K562 (cell line): ENCODE data around the gene DYRK1A. TPM values are rescaled to one million over a fixed set of nuclear protein-coding genes. Genes with fewer than 3 reads are reported as not detected.

Source experiments
- CBX1 ChIP-seq: sonication (generic); IDR thresholded peaks from 2 replicates; pipeline ENCODE4 v1.6.1; 2016; ENCODE audit warnings: antibody characterized with exemption, low read depth, mild to moderate bottlenecking
- HDAC3 ChIP-seq: fragments of 450-650 bp; IDR thresholded peaks from 2 replicates; pipeline ENCODE4 v1.6.1; 2018; ENCODE audit warnings: borderline replicate concordance, mild to moderate bottlenecking, moderate library complexity; ENCODE audit not compliant: partially characterized antibody
- HES1 ChIP-seq: fragments of 450-650 bp; IDR thresholded peaks from 2 replicates; pipeline ENCODE4 v1.6.1; 2016; ENCODE audit warnings: low read depth, mild to moderate bottlenecking, moderate library complexity
- HNRNPL ChIP-seq: fragments of 200-400 bp; formaldehyde crosslinking; IDR thresholded peaks from 2 replicates; pipeline ENCODE4 v1.6.1; 2017; ENCODE audit warnings: low read depth, mild to moderate bottlenecking, low read length
- HOMEZ ChIP-seq: fragments of 250-450 bp; sonication (Bioruptor Pico); IDR thresholded peaks from 2 replicates; pipeline ENCODE4 v1.4.0; 2020; ENCODE audit warnings: mild to moderate bottlenecking, moderate library complexity
- KLF16 ChIP-seq: IDR thresholded peaks from 2 replicates; pipeline ENCODE4 v1.6.1; 2016; ENCODE audit warnings: antibody characterized with exemption
- MLLT1 ChIP-seq, 2 experiments: fragments of 450-650 bp; IDR thresholded peaks; 2 replicates each; pipeline ENCODE4 v1.6.1; 2016
- NR1H2 ChIP-seq: sonication (generic); formaldehyde crosslinking; IDR thresholded peaks from 2 replicates; pipeline ENCODE4 v1.4.0; 2020; ENCODE audit warnings: mild to moderate bottlenecking, missing genetic modification reagents
- SLC30A9 ChIP-seq: fragments of 250-450 bp; sonication (Bioruptor Pico); IDR thresholded peaks from 2 replicates; pipeline ENCODE4 v1.8.0; 2022; ENCODE audit warnings: mild to moderate bottlenecking, moderate library complexity
- SMAD1 ChIP-seq: fragments of 150-350 bp; IDR thresholded peaks from 2 replicates; pipeline ENCODE4 v1.6.1; 2014; ENCODE audit warnings: low read length, low read depth; ENCODE audit not compliant: partially characterized antibody
- SMARCE1 ChIP-seq: fragments of 450-650 bp; IDR thresholded peaks from 2 replicates; pipeline ENCODE4 v1.7.1; 2016; ENCODE audit warnings: mild to moderate bottlenecking
- SRSF9 ChIP-seq: fragments of 200-400 bp; formaldehyde crosslinking; IDR thresholded peaks from 2 replicates; pipeline ENCODE4 v1.6.1; 2017; ENCODE audit warnings: low read depth, low read length, borderline replicate concordance
- TAF15 ChIP-seq: fragments of 200-400 bp; formaldehyde crosslinking; IDR thresholded peaks from 2 replicates; pipeline ENCODE4 v1.6.1; 2017; ENCODE audit warnings: mild to moderate bottlenecking, low read depth, low read length, moderate library complexity
- TRIM24 ChIP-seq, 2 experiments: fragments of 450-650 bp; IDR thresholded peaks; 2 replicates each; pipeline ENCODE4 v1.6.1; 2016
- TRIM25 ChIP-seq: fragments of 450-650 bp; IDR thresholded peaks from 2 replicates; pipeline ENCODE4 v1.7.0; 2016; ENCODE audit warnings: borderline replicate concordance
- ZMIZ1 ChIP-seq, 2 experiments: fragments of 150-350 bp in 1 of 2; IDR thresholded peaks; 2 replicates each; pipeline ENCODE4 v1.6.1; 2012 to 2016; ENCODE audit warnings: low read depth in 2 of 2, low read length in 2 of 2, mild to moderate bottlenecking in 1 of 2, moderate library complexity in 1 of 2
- ZNF124 ChIP-seq: sonication (generic); formaldehyde crosslinking; IDR thresholded peaks from 2 replicates; pipeline ENCODE4 v1.8.1; 2022; ENCODE audit warnings: missing genetic modification reagents
- ZNF324 ChIP-seq: fragments of 250-450 bp; sonication (Bioruptor Pico); IDR thresholded peaks from 2 replicates; pipeline ENCODE4 v1.4.0; 2020; ENCODE audit warnings: mild to moderate bottlenecking
- ZNF507 ChIP-seq: conservative IDR thresholded peaks from 2 replicates; pipeline ENCODE4 v1.6.1; 2017; ENCODE audit warnings: missing genetic modification characterization, missing compliant biosample characterization
- ZNF76 ChIP-seq: fragments of 250-450 bp; sonication (Bioruptor Pico); IDR thresholded peaks from 2 replicates; pipeline ENCODE4 v1.4.0; 2020; ENCODE audit warnings: mild to moderate bottlenecking, moderate library complexity, borderline replicate concordance
- ZNF79 ChIP-seq: fragments of 250-450 bp; sonication (Bioruptor Pico); IDR thresholded peaks from 2 replicates; pipeline ENCODE4 v1.4.0; 2020; ENCODE audit warnings: low read depth, mild to moderate bottlenecking, moderate library complexity
- polyA plus RNA-seq, 8 experiments: library from polyadenylated mRNA; depleted of rRNA in 4 of 8; stranded (reverse) in 5 of 8; unstranded in 3 of 8; fragments of >200 nt; fragmentation: Nextera tagmentation in 2 of 8; fragmentation: Illumina TruSeq in 1 of 8; extraction: Ambion mirVana in 2 of 8; extraction: Trizol in 1 of 8; gene quantifications; 2 replicates each; pipeline versions ENCODE4 v1.2.1 to v1.2.3, GENCODE V29; 2011 to 2014; ENCODE audit warnings: inconsistent platforms in 1 of 8, missing spikeins in 1 of 8
- total RNA-seq, 7 experiments: library from RNA; depleted of rRNA in 6 of 7; stranded (reverse); fragments of >200 nt in 6 of 7; fragmentation: Illumina TruSeq in 2 of 7; extraction: Trizol in 2 of 7; gene quantifications; 2 replicates each; pipeline versions ENCODE4 v1.2.1 to v1.2.3, GENCODE V29; 2011 to 2021; ENCODE audit warnings: low replicate concordance in 1 of 7

The DYRK1A gene
- total and polyA plus RNA-seq, 9 of the 15 experiments (the other 6 are each of a cell fraction or from before 2014, with no cell fraction given): 3.7 to 64.8 (median 42.3) TPM

- TF ChIP-seq ZMIZ1 (IDR thresholded peaks at IDR 0.05; ENCODE audit: low read depth in 2 of 2, low read length in 2 of 2): no peak
- TF ChIP-seq ZNF324 (CRISPR knock-in tag): no peak
- TF ChIP-seq SRSF9: no peak
- TF ChIP-seq MLLT1 (IDR thresholded peaks at IDR 0.05): no peak; a peak in 1 of 4 replicates
- no peak for TF ChIP-seq HES1
- TF ChIP-seq TAF15: no peak
- TF ChIP-seq SMARCE1: no peak; the same call in 1 of the 2 replicates
- peak; percentile 90; the same call in 1 of the 2 replicates for TF ChIP-seq TRIM25
- TF ChIP-seq ZNF79 (CRISPR knock-in tag): no peak
- no peak for TF ChIP-seq SLC30A9
- TF ChIP-seq CBX1: 0 out of 2 replicates have a peak, but pooled peaks have one; percentile 19
- no peak for TF ChIP-seq KLF16
- TF ChIP-seq HNRNPL: no peak
- no peak for TF ChIP-seq NR1H2 (CRISPR knock-in tag)
- peak in 1 of 2 experiments; percentile 49; a peak in 1 of 4 replicates for TF ChIP-seq TRIM24 (IDR thresholded peaks at IDR 0.05)
- no peak for TF ChIP-seq ZNF124
- no peak for TF ChIP-seq ZNF76
- no peak for TF ChIP-seq HDAC3
- TF ChIP-seq ZNF507: no peak
- TF ChIP-seq SMAD1: no peak
- no peak for TF ChIP-seq HOMEZ
Measured at GRCh38 chr21:37378700-37379139, 12.1 kb downstream of the DYRK1A start (continued).
